Tibial nerve (tissue), 4 donors: ENCODE results near the gene BLOC1S3. TPM values are rescaled to one million over a fixed set of nuclear protein-coding genes. Genes with fewer than 3 reads are reported as not detected.

Source experiments
- DNase-seq, 2 donors: peaks; one replicate each; pipeline ENCODE4 v3.0.0-alpha.2; 2019; ENCODE audit warnings: low spot score in 2 of 2
- H3K27ac ChIP-seq, 4 donors: fragments of 200-600 bp; sonication (generic) in 3 of 4; one replicate each; pipeline ENCODE4 v1.5.1; 2017 to 2019; ENCODE audit warnings: mild to moderate bottlenecking in 1 of 4
- H3K27me3 ChIP-seq, 2 donors: fragments of 200-600 bp; sonication (generic) in 1 of 2; one replicate each; pipeline versions ENCODE4 v1.5.1 to v1.6.0; 2017 to 2019
- H3K36me3 ChIP-seq, 3 donors: fragments of 200-600 bp; sonication (generic); one replicate each; pipeline ENCODE4 v1.5.1; 2018 to 2019
- H3K4me1 ChIP-seq, 4 donors: fragments of 200-600 bp; sonication (generic) in 3 of 4; one replicate each; pipeline ENCODE4 v1.5.1; 2017 to 2019
- H3K4me3 ChIP-seq, 4 donors: fragments of 200-600 bp; sonication (generic) in 3 of 4; one replicate each; pipeline ENCODE4 v1.5.1; 2017 to 2019; ENCODE audit warnings: mild to moderate bottlenecking in 1 of 4, moderate library complexity in 1 of 4
- H3K9me3 ChIP-seq, 4 donors: fragments of 200-600 bp; sonication (generic) in 3 of 4; one replicate each; pipeline ENCODE4 v1.5.1; 2017 to 2019
- EP300 ChIP-seq, 2 donors: sonication (generic); formaldehyde crosslinking; IDR thresholded peaks; one replicate each; pipeline ENCODE4 v1.6.1; 2017; ENCODE audit warnings: antibody characterized with exemption in 2 of 2, mild to moderate bottlenecking in 1 of 2
- POLR2A ChIP-seq, 2 donors: fragments of 450-650 bp; IDR thresholded peaks; one replicate each; pipeline ENCODE4 v1.6.1; 2017; ENCODE audit warnings: antibody characterized with exemption in 2 of 2, mild to moderate bottlenecking in 2 of 2, moderate library complexity in 2 of 2
- WGBS, 2 donors: methylation state at CpG; one replicate each; pipeline ENCODE4 v1.1.5; 2018; 5-methylcytosine and 5-hydroxymethylcytosine counted together
- total RNA-seq, 4 donors: library from RNA; depleted of rRNA; stranded (reverse); fragments of >200 nt; gene quantifications; one replicate each; pipeline ENCODE4 v1.1.0, GENCODE V29; 2016
- TF ChIP-seq, protein P1 (sequence below), 5 experiments: fragments of 200-600 bp in 3 of 5; fragments of 450-650 bp in 2 of 5; sonication (generic) in 3 of 5; IDR thresholded peaks; one replicate each; pipeline ENCODE4 v1.5.1; 2016 to 2019; ENCODE audit warnings: antibody characterized with exemption in 5 of 5, mild to moderate bottlenecking in 3 of 5, moderate library complexity in 2 of 5

Gene BLOC1S3
- total RNA-seq, 4 donors from 2014 or later, result 12.0 to 42.0 (median 23.7) TPM

DNA sequence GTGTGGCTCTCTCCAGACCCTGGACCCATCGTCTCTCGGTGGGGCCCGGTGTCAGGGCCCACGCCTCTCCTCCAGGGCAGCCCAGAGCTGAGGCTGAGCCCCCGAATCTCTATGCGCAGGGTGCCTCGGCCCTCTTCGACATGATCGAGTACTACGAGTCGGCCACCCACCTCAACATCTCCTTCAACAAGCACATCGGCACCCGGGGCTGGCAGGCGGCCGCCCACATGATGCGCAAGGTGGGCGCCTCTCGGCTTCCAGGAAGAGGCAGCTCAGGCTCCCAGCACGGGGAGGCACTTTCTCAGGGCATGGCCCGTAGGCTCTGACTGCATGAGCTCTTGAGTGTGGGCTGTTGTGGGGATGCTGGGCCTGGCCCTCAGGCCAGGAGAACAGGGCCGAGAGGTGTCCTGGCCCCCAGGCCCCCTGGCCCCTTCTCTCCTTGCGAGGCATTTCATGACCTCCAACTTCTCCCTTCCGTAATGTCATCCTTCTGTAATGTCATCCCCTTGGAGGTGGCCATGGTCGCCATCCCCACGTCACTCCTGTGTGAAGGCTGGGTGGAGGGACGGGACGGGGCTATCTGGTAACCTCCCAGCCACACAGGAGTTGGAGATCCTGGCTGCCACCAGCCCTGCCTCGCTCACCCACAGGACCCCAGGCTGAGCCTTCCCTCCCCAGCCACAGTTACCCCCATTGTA, 37.2 kb upstream of the BLOC1S3 start:
- Histone ChIP-seq H3K4me3 (no peak overlapping the region), H3K27ac (no peak overlapping the region), H3K9me3 (no peaks in the 10 kb centered on the region), H3K36me3 (peaks cover 2 to 69% (median 21%) of the 10 kb centered on the region in 3 donors), H3K27me3 (no peaks in the 10 kb centered on the region), H3K4me1 (peaks cover 0 to 18% (median 3%) of the 10 kb centered on the region in 4 donors)
- DNase-seq, result no peak
- 93 to 94% methylated on average over 20 to 28 of the region's 28 CpGs for WGBS, 2 donors
- TF ChIP-seq EP300 (IDR thresholded peaks at IDR 0.05), result no peak
- TF ChIP-seq POLR2A (IDR thresholded peaks at IDR 0.05), result no peak
- TF ChIP-seq, protein P1, sequence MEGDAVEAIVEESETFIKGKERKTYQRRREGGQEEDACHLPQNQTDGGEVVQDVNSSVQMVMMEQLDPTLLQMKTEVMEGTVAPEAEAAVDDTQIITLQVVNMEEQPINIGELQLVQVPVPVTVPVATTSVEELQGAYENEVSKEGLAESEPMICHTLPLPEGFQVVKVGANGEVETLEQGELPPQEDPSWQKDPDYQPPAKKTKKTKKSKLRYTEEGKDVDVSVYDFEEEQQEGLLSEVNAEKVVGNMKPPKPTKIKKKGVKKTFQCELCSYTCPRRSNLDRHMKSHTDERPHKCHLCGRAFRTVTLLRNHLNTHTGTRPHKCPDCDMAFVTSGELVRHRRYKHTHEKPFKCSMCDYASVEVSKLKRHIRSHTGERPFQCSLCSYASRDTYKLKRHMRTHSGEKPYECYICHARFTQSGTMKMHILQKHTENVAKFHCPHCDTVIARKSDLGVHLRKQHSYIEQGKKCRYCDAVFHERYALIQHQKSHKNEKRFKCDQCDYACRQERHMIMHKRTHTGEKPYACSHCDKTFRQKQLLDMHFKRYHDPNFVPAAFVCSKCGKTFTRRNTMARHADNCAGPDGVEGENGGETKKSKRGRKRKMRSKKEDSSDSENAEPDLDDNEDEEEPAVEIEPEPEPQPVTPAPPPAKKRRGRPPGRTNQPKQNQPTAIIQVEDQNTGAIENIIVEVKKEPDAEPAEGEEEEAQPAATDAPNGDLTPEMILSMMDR (IDR thresholded peaks at IDR 0.05), result no peak

DNA sequence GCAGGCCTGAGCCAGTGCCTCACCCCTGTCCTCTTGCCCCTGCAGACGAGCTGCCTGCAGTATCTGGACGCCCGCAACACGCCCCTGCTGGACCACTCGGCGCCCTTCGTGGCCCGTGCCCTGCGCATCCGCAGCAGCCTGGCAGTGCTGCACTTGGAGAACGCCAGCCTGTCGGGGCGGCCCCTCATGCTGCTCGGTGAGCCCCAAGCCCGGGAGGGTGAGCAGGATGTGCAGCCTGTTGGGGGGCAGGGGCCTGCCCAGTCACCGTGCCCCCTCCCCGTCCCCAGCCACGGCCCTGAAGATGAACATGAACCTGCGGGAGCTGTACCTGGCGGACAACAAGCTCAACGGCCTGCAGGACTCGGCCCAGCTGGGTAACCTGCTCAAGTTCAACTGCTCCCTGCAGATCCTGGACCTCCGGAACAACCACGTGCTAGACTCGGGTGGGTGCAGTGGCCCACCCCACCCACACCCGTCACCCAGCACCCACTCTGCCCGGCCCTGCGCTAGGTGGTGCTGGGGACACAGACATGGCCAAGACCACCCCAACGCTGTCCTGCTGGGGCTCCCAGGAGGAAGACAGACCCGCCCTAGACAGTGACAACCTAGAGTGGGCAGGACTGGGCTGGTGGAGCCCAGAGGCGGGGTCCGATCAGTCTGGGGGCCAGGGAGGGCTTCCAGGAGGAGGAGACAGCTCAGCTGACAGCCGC, 36.4 kb upstream of the BLOC1S3 start:
- no peaks in the 10 kb centered on the region for H3K27me3 ChIP-seq
- no peak overlapping the region for H3K27ac ChIP-seq
- H3K36me3 ChIP-seq, result peaks cover 2 to 77% (median 21%) of the 10 kb centered on the region in 3 donors
- DNase-seq, result no peak
- H3K9me3 ChIP-seq, result no peaks in the 10 kb centered on the region
- WGBS, 2 donors, result 89% methylated on average over 23 to 32 of the region's 33 CpGs
- H3K4me3 ChIP-seq, result no peak overlapping the region
- peaks cover 0 to 9% (median 0%) of the 10 kb centered on the region in 4 donors for H3K4me1 ChIP-seq
- TF ChIP-seq, protein P1 (IDR thresholded peaks at IDR 0.05), result no peak
- TF ChIP-seq EP300 (IDR thresholded peaks at IDR 0.05) (no peak), POLR2A (IDR thresholded peaks at IDR 0.05) (no peak)

DNA sequence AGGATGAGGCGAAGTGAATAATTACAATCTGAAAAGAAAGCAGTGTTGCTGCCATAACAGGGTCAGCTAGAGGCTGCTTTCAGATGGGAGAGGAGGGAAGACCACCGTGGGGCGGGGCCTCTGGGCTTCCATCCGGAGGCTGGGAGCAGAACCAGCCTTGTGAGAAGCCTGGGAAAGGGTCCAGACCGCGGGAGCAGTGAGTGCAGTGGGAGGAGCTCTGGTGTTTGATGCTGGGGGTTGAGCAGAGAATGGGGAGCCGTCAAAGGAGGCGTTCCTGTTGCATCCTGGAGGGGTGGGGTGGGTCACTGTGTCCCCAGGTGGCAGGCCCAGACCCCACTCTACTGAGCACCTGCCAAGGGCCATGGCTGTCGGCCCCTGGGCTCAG, 35.9 kb upstream of the BLOC1S3 start:
- no peak overlapping the region for H3K4me3 ChIP-seq
- peaks cover 0 to 4% (median 0%) of the 10 kb centered on the region in 4 donors for H3K4me1 ChIP-seq
- DNase-seq, result no peak
- H3K27ac ChIP-seq, result no peak overlapping the region
- H3K9me3 ChIP-seq, result no peaks in the 10 kb centered on the region
- TF ChIP-seq POLR2A (IDR thresholded peaks at IDR 0.05) (no peak), EP300 (IDR thresholded peaks at IDR 0.05) (no peak)
- TF ChIP-seq, protein P1 (IDR thresholded peaks at IDR 0.05), result no peak
- H3K36me3 ChIP-seq, result peaks cover 2 to 83% (median 21%) of the 10 kb centered on the region in 3 donors
- 65 to 70% methylated on average over 9 of the region's 9 CpGs for WGBS, 2 donors
- no peaks in the 10 kb centered on the region for H3K27me3 ChIP-seq

DNA sequence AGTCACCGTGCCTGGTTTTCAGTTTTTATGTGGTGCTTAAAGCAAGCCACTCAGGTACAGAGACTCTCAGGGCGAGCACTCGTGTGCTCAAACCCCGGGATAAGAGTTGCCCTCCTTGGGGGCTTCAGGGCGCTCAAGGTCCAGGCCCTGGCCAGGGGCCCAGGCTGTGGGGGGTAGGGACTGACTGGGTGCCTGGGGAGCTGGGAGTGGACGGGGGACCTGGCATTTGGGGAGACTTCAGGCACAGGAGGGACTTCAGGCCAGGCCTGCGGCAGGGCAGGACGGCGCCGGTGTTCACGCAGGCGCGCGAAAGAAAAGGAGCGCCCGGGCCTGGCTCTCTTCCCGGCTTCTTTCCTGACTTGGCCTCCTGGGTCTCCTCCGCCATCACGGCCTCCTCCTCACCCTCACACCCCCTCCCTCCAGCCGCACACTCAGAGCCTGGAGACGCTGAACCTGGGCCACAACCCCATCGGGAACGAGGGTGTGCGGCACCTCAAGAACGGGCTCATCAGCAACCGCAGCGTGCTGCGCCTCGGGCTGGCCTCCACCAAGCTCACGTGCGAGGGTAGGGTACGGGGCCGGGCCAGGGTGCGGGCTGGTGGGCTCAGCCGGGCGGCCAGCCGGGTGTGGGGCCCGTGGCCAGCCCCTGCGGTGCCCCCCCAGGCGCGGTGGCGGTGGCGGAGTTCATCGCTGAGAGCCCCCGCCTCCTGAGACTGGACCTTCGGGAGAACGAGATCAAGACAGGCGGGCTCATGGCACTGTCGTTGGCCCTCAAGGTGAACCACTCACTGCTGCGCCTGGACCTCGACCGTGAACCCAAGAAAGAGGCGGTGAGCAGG, 33.9 kb upstream of the BLOC1S3 start:
- WGBS, 2 donors, result 93 to 94% methylated on average over 38 to 53 of the region's 53 CpGs
- H3K27me3 ChIP-seq, result no peaks in the 10 kb centered on the region
- H3K27ac ChIP-seq, result no peak overlapping the region
- H3K9me3 ChIP-seq, result no peaks in the 10 kb centered on the region
- DNase-seq, result no peak
- no peak overlapping the region for H3K4me3 ChIP-seq
- no peak for TF ChIP-seq EP300 (IDR thresholded peaks at IDR 0.05)
- TF ChIP-seq, protein P1 (IDR thresholded peaks at IDR 0.05), result no peak
- TF ChIP-seq POLR2A (IDR thresholded peaks at IDR 0.05), result no peak
- H3K4me1 ChIP-seq, result no peaks in the 10 kb centered on the region
- peaks cover 2 to 94% (median 21%) of the 10 kb centered on the region in 3 donors for H3K36me3 ChIP-seq
